Progenitor cell of endocrine pancreas (in vitro differentiated cells): ENCODE data around the gene HTR3B. TPM values are rescaled to one million over a fixed set of nuclear protein-coding genes. Genes with fewer than 3 reads are reported as not detected.

Experiments used
- DNase-seq: peaks from one replicate; pipeline ENCODE4 v3.0.0; 2021; ENCODE audit warnings: low spot score; ENCODE audit not compliant: unreplicated experiment
- H3K27ac Mint-ChIP-seq: 2 replicates; pipeline ENCODE4 v1.8.0; 2021; ENCODE audit warnings: mild to moderate bottlenecking, moderate library complexity, mixed read lengths
- H3K27me3 Mint-ChIP-seq: 2 replicates; pipeline ENCODE4 v1.8.0; 2021; ENCODE audit warnings: mixed read lengths
- H3K36me3 Mint-ChIP-seq: 2 replicates; pipeline ENCODE4 v1.8.0; 2022; ENCODE audit warnings: mixed read lengths; ENCODE audit not compliant: insufficient read depth
- H3K4me1 Mint-ChIP-seq: 2 replicates; pipeline ENCODE4 v1.8.0; 2021; ENCODE audit warnings: low read depth, mixed read lengths
- H3K4me3 Mint-ChIP-seq: 2 replicates; pipeline ENCODE4 v1.8.0; 2021; ENCODE audit warnings: low read depth, mild to moderate bottlenecking, moderate library complexity, mixed read lengths
- H3K9me3 Mint-ChIP-seq: 2 replicates; pipeline ENCODE4 v1.8.0; 2021; ENCODE audit warnings: low read depth, mixed read lengths
- total RNA-seq: library from RNA; stranded (reverse); gene quantifications from 2 replicates; pipeline ENCODE4 v1.2.1, GENCODE V29; 2021
- TF ChIP-seq, protein P1 (sequence below): fragments of 200-600 bp; sonication (generic); IDR thresholded peaks from one replicate; pipeline ENCODE4 v1.5.0; 2021; ENCODE audit warnings: antibody characterized with exemption, mild to moderate bottlenecking; ENCODE audit not compliant: unreplicated experiment

HTR3B gene
- total RNA-seq, 1 donor from 2014 or later: not detected

GRCh38 chr11:113991170-113991569, 86.6 kb downstream of the HTR3B start:
- H3K27me3 Mint-ChIP-seq: peaks cover 49% of the 10 kb centered on the region
- no peak overlapping the region for H3K27ac Mint-ChIP-seq
- no peaks in the 10 kb centered on the region for H3K9me3 Mint-ChIP-seq
- H3K4me1 Mint-ChIP-seq: no peaks in the 10 kb centered on the region
- H3K36me3 Mint-ChIP-seq: no peaks in the 10 kb centered on the region
- TF ChIP-seq, protein P1, sequence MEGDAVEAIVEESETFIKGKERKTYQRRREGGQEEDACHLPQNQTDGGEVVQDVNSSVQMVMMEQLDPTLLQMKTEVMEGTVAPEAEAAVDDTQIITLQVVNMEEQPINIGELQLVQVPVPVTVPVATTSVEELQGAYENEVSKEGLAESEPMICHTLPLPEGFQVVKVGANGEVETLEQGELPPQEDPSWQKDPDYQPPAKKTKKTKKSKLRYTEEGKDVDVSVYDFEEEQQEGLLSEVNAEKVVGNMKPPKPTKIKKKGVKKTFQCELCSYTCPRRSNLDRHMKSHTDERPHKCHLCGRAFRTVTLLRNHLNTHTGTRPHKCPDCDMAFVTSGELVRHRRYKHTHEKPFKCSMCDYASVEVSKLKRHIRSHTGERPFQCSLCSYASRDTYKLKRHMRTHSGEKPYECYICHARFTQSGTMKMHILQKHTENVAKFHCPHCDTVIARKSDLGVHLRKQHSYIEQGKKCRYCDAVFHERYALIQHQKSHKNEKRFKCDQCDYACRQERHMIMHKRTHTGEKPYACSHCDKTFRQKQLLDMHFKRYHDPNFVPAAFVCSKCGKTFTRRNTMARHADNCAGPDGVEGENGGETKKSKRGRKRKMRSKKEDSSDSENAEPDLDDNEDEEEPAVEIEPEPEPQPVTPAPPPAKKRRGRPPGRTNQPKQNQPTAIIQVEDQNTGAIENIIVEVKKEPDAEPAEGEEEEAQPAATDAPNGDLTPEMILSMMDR: no peak
- peak; percentile 63 for DNase-seq
- H3K4me3 Mint-ChIP-seq: no peak overlapping the region

DNA sequence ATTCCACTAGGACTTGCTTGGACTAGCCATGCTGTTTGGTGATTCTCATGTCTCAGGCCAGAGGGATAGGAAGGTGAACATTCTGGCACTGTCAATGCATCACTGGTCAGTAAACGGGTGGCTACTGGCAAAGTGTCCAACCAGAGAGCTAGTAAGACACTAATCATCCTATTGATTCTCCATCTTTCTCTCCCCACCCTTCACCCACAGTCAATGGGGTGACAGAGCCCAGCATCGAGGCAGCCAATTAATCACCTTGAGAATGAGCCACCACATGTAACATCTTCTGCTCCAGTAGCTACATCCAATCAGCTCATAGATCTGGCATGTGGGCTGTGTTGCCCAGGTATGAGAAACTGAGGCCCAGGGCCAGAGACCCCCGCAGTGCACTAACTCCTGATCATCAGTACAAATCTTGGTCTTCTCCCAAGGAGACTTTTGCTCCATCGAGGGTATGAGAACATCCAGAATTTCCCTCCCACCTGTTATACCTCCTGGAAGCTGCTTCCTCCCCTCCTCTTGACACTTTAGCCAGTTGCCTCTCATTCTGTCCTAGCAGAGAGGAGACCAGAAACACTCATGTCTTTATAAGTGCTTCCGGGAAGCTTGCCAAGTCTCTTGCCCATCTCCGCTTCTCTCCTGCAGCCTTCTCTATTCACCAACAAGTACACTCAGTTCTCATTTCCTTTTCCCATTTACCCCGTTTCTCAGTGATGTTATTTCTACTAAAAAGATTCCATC, 87.3 kb downstream of the HTR3B start:
- no peak for DNase-seq
- Mint-ChIP-seq H3K27me3 (peaks cover 44% of the 10 kb centered on the region), H3K27ac (no peak overlapping the region), H3K4me3 (no peak overlapping the region), H3K4me1 (no peaks in the 10 kb centered on the region), H3K9me3 (no peaks in the 10 kb centered on the region), H3K36me3 (no peaks in the 10 kb centered on the region)
- TF ChIP-seq, protein P1: no peak

- Mint-ChIP-seq H3K9me3 (no peaks in the 10 kb centered on the region), H3K36me3 (no peaks in the 10 kb centered on the region), H3K27ac (no peak overlapping the region), H3K27me3 (peaks cover 47% of the 10 kb centered on the region), H3K4me3 (no peak overlapping the region), H3K4me1 (no peaks in the 10 kb centered on the region)
- DNase-seq: no peak
- TF ChIP-seq, protein P1: no peak
Observed at GRCh38 chr11:113992459-113993110, 88.0 kb downstream of the HTR3B start.

GRCh38 chr11:113994077-113994954, 89.7 kb downstream of the HTR3B start:
- Mint-ChIP-seq H3K36me3 (no peaks in the 10 kb centered on the region), H3K27ac (no peak overlapping the region), H3K27me3 (peaks cover 40% of the 10 kb centered on the region), H3K4me3 (no peak overlapping the region), H3K9me3 (no peaks in the 10 kb centered on the region), H3K4me1 (no peaks in the 10 kb centered on the region)
- DNase-seq: peak; percentile 33
- TF ChIP-seq, protein P1: peak; percentile 77

Other genes starting within 250 kb of the HTR3B start
- gene TMPRSS5, start 198.5 kb upstream of the HTR3B start, total RNA-seq: 1.8 and 2.6 TPM in 2 replicates
- 18.9 and 22.8 TPM in 2 replicates for gene ZW10, start 131.1 kb upstream of the HTR3B start, total RNA-seq
- gene CLDN25, start 125.0 kb upstream of the HTR3B start, total RNA-seq: not detected in 2 replicates
- 54.8 and 56.4 TPM in 2 replicates for gene USP28, start 29.2 kb upstream of the HTR3B start, total RNA-seq
- not detected in 2 replicates for gene HTR3A, start 70.3 kb downstream of the HTR3B start, total RNA-seq
- gene ZBTB16, start 154.9 kb downstream of the HTR3B start, total RNA-seq: 29.6 and 32.6 TPM in 2 replicates